HG03520 (cell line): ENCODE data around the gene DCBLD2.
A peak's percentile ranks its signal among the peaks of the same experiment; 100 is the strongest.
"Not testable (repeated sequence)": the region's sequence is repeated elsewhere in the genome, so short reads cannot be mapped to it uniquely, and the experiment has no call there.

Experiments
- ATAC-seq: cut with Tn5 transposase; IDR thresholded peaks from one replicate; pipeline ENCODE4 v1.9.1; 2021; ENCODE audit warnings: mild to moderate bottlenecking, moderate library complexity; ENCODE audit not compliant: unreplicated experiment

DCBLD2 gene

GRCh38 chr3:98839846-98840245 is 61.6 kb downstream of the DCBLD2 start:
- no peak for ATAC-seq

GRCh38 chr3:98831060-98831459 is 70.4 kb downstream of the DCBLD2 start:
- ATAC-seq, result not testable (repeated sequence)

GRCh38 chr3:98829246-98829832 is 72.2 kb downstream of the DCBLD2 start:
- no peak for ATAC-seq

GRCh38 chr3:98827221-98827920 is 74.1 kb downstream of the DCBLD2 start:
- no peak for ATAC-seq

- ATAC-seq, result no peak
These were observed 75.4 kb downstream of the DCBLD2 start for GRCh38 chr3:98826126-98826525.

GRCh38 chr3:98824256-98824655 is 77.2 kb downstream of the DCBLD2 start:
- ATAC-seq, result no peak

- no peak for ATAC-seq
These were observed 77.7 kb downstream of the DCBLD2 start for GRCh38 chr3:98823791-98824190.

GRCh38 chr3:98821063-98821462 is 80.4 kb downstream of the DCBLD2 start:
- no peak for ATAC-seq

- peak; percentile 85 for ATAC-seq
These were observed 83.9 kb downstream of the DCBLD2 start for GRCh38 chr3:98817547-98818041.

GRCh38 chr3:98814817-98815420 is 86.6 kb downstream of the DCBLD2 start:
- ATAC-seq, result no peak

GRCh38 chr3:98812851-98813374 is 88.6 kb downstream of the DCBLD2 start:
- ATAC-seq, result peak; percentile 43

- no peak for ATAC-seq
These were observed 90.4 kb downstream of the DCBLD2 start for GRCh38 chr3:98811048-98811447.

GRCh38 chr3:98809557-98809956 is 91.9 kb downstream of the DCBLD2 start:
- ATAC-seq, result no peak

- no peak for ATAC-seq
These were observed 93.4 kb downstream of the DCBLD2 start for GRCh38 chr3:98808071-98808470.

- no peak for ATAC-seq
These were observed 93.9 kb downstream of the DCBLD2 start for GRCh38 chr3:98807561-98807960.

- no peak for ATAC-seq
These were observed 94.5 kb downstream of the DCBLD2 start for GRCh38 chr3:98807011-98807410.

- no peak for ATAC-seq
These were observed 95.0 kb downstream of the DCBLD2 start for GRCh38 chr3:98806521-98806920.

- ATAC-seq, result no peak
These were observed 95.9 kb downstream of the DCBLD2 start for GRCh38 chr3:98805571-98805970.

- no peak for ATAC-seq
These were observed 100.3 kb downstream of the DCBLD2 start for GRCh38 chr3:98801043-98801747.

GRCh38 chr3:98800401-98800800 is 101.1 kb downstream of the DCBLD2 start:
- ATAC-seq, result no peak

- no peak for ATAC-seq
These were observed 102.0 kb downstream of the DCBLD2 start for GRCh38 chr3:98799479-98799878.
